ENCODE results near the gene FAM107B.

The FAM107B gene

GRCh38 chr10:14560274-14560673, 214.4 kb downstream of the FAM107B start:
- no peak for TF ChIP-seq POLR2AphosphoS5 (IDR thresholded peaks at IDR 0.05; ENCODE audit: low read depth, low read length)

GRCh38 chr10:14558025-14558424, 216.7 kb downstream of the FAM107B start:
- no peak for TF ChIP-seq REST (IDR thresholded peaks at IDR 0.05; ENCODE audit: insufficient read depth in 1 of 2, low read depth in 2 of 2, low read length in 2 of 2)
- no peak for TF ChIP-seq SIN3A (IDR thresholded peaks at IDR 0.05; ENCODE audit: borderline replicate concordance, insufficient read depth, low read length)
- TF ChIP-seq TAF1 (IDR thresholded peaks at IDR 0.05; ENCODE audit: borderline replicate concordance, insufficient read depth, low read length), result no peak
- TF ChIP-seq FOXP2 (optimal IDR thresholded peaks at IDR 0.05; ENCODE audit: borderline replicate concordance, extremely low read depth, extremely low read length, insufficient read depth), result no peak

GRCh38 chr10:14557567-14557966, 217.1 kb downstream of the FAM107B start:
- TF ChIP-seq TAF1 (IDR thresholded peaks at IDR 0.05; ENCODE audit: borderline replicate concordance, insufficient read depth, low read length) (no peak), POLR2AphosphoS5 (IDR thresholded peaks at IDR 0.05; ENCODE audit: low read depth, low read length) (no peak), SIN3A (IDR thresholded peaks at IDR 0.05; ENCODE audit: borderline replicate concordance, insufficient read depth, low read length) (no peak), FOXP2 (optimal IDR thresholded peaks at IDR 0.05; ENCODE audit: borderline replicate concordance, extremely low read depth, extremely low read length, insufficient read depth) (no peak), REST (IDR thresholded peaks at IDR 0.05; ENCODE audit: insufficient read depth in 1 of 2, low read depth in 2 of 2, low read length in 2 of 2) (no peak)

DNA sequence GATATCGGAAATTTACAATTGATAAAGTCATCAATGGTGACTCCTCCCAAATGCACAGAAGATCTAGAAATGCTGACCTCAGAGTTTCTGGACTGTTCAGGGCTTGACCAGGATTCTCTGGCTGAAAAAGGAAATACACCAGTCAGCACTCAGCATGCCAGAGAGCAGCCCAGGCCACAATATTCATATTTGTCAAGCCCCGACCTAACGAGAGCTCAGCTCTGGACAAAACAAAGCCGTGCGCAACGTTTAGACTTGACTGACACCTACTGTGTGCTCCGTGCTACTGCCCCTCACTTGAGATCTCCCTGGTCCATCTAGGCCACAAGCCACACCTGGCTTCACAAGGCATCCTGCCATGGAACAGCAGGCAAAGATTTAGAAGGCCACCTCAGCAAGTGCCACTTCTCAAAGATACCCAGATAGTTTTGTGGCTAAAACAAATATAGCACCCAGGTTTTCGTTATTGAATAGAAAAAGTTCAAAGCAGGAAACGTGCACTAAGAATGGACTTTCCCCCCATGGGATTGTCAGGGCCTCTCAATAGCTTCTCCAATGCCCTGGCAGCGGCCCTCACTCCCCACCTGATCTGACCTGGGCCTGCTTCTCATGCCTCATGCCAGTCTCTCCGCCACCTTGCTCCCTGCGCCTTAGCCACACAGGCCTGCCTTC, 218.3 kb downstream of the FAM107B start:
- no peak for TF ChIP-seq SIN3A (IDR thresholded peaks at IDR 0.05; ENCODE audit: borderline replicate concordance, insufficient read depth, low read length)
- TF ChIP-seq FOXP2 (optimal IDR thresholded peaks at IDR 0.05; ENCODE audit: borderline replicate concordance, extremely low read depth, extremely low read length, insufficient read depth), result no peak
- TF ChIP-seq REST (IDR thresholded peaks at IDR 0.05; ENCODE audit: insufficient read depth in 1 of 2, low read depth in 2 of 2, low read length in 2 of 2), result no peak
- TF ChIP-seq POLR2AphosphoS5 (IDR thresholded peaks at IDR 0.05; ENCODE audit: low read depth, low read length), result no peak
- TF ChIP-seq TAF1 (IDR thresholded peaks at IDR 0.05; ENCODE audit: borderline replicate concordance, insufficient read depth, low read length), result no peak

GRCh38 chr10:14555807-14556206, 218.9 kb downstream of the FAM107B start:
- TF ChIP-seq TAF1 (IDR thresholded peaks at IDR 0.05; ENCODE audit: borderline replicate concordance, insufficient read depth, low read length), result no peak
- TF ChIP-seq POLR2AphosphoS5 (IDR thresholded peaks at IDR 0.05; ENCODE audit: low read depth, low read length), result no peak
- no peak for TF ChIP-seq SIN3A (IDR thresholded peaks at IDR 0.05; ENCODE audit: borderline replicate concordance, insufficient read depth, low read length)
- TF ChIP-seq REST (IDR thresholded peaks at IDR 0.05; ENCODE audit: insufficient read depth in 1 of 2, low read depth in 2 of 2, low read length in 2 of 2), result no peak
- TF ChIP-seq FOXP2 (optimal IDR thresholded peaks at IDR 0.05; ENCODE audit: borderline replicate concordance, extremely low read depth, extremely low read length, insufficient read depth), result no peak

Data from PFSK-1 (cell line).